Chondrocyte (in vitro differentiated cells): Measurements from ENCODE around the gene TMEM154. TPM values are rescaled to one million over a fixed set of nuclear protein-coding genes. Genes with fewer than 3 reads are reported as not detected.

Source experiments
- DNase-seq: peaks from one replicate; pipeline ENCODE4 v3.0.0; 2021; ENCODE audit warnings: mixed read lengths, low spot score
- H3K27ac Mint-ChIP-seq: one replicate; pipeline ENCODE4 v1.8.0; 2021; ENCODE audit warnings: mild to moderate bottlenecking, moderate library complexity, mixed read lengths; ENCODE audit not compliant: unreplicated experiment
- H3K27me3 Mint-ChIP-seq: 2 replicates; pipeline ENCODE4 v1.8.0; 2021; ENCODE audit warnings: low read depth, mixed read lengths
- H3K36me3 Mint-ChIP-seq: 2 replicates; pipeline ENCODE4 v1.8.0; 2021; ENCODE audit warnings: low read depth, mixed read lengths
- H3K4me1 Mint-ChIP-seq: 2 replicates; pipeline ENCODE4 v1.8.0; 2021; ENCODE audit warnings: low read depth, mild to moderate bottlenecking, mixed read lengths
- H3K4me3 Mint-ChIP-seq: one replicate; pipeline ENCODE4 v1.8.0; 2021; ENCODE audit warnings: mild to moderate bottlenecking, moderate library complexity, mixed read lengths; ENCODE audit not compliant: unreplicated experiment
- H3K9me3 Mint-ChIP-seq: 2 replicates; pipeline ENCODE4 v1.8.0; 2021; ENCODE audit warnings: low read depth, mixed read lengths
- CTCF ChIP-seq: fragments of 200-600 bp; sonication (generic); IDR thresholded peaks from 2 replicates; pipeline ENCODE4 v1.5.0; 2021; ENCODE audit warnings: antibody characterized with exemption, mild to moderate bottlenecking, moderate library complexity
- total RNA-seq: library from RNA; stranded (reverse); gene quantifications from 3 replicates; pipeline ENCODE4 v1.2.1, GENCODE V29; 2021

Gene TMEM154
- total RNA-seq, 1 donor from 2014 or later, result 2.2 TPM

- Mint-ChIP-seq H3K9me3 (peaks cover 9% of the 10 kb centered on the region), H3K4me1 (no peaks in the 10 kb centered on the region), H3K4me3 (no peak overlapping the region), H3K36me3 (peaks cover 5% of the 10 kb centered on the region), H3K27me3 (peaks cover 11% of the 10 kb centered on the region), H3K27ac (no peak overlapping the region)
- no peak for TF ChIP-seq CTCF
- DNase-seq, result no peak
Observed at GRCh38 chr4:152709675-152710438, 30.1 kb upstream of the TMEM154 start.

DNA sequence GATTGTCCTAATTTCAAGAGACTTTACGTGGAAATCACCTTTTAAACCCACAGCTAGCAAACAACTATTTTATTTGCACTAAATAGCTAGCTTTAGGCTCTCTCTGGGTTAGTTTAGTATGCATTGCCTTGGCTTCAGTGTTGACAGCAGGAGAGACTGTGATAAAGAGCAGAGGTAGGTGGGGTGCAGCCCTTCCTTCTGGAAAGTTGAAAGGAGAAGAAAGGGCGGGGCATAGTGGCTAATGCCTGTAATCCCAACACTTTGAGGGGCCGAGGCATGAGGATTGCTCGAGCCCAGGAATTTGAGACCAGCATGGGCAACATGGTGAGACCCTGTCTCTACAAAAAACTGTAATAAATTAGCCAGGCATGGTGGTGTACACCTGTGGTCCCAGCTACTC lies 29.0 kb upstream of the TMEM154 start:
- Mint-ChIP-seq H3K27ac (no peak overlapping the region), H3K9me3 (peaks cover 12% of the 10 kb centered on the region), H3K4me3 (no peak overlapping the region), H3K36me3 (peaks cover 8% of the 10 kb centered on the region), H3K4me1 (no peaks in the 10 kb centered on the region), H3K27me3 (peaks cover 11% of the 10 kb centered on the region)
- no peak for TF ChIP-seq CTCF
- no peak for DNase-seq

DNA sequence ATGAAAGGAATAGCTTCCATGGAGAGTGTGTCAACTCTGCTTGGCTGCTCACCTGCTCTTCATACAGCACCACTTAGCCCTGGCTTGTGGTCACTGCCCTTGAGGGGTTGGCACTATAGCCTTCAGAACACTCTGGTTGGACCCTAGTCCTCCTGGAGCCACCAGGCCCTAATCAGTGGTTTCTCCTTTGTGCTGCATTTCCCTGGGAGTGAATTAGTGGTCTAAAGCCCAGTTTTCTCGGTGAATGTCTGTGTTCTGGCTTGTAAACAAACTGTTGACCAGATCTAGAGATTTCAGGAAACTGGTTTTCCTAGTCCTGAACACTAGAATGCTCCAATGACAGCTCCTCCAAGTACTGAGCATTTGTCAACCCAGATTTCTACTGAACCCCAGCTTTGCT lies 28.6 kb upstream of the TMEM154 start:
- Mint-ChIP-seq H3K4me3 (no peak overlapping the region), H3K27me3 (peaks cover 11% of the 10 kb centered on the region), H3K36me3 (peaks cover 8% of the 10 kb centered on the region), H3K9me3 (peaks cover 14% of the 10 kb centered on the region), H3K27ac (no peak overlapping the region), H3K4me1 (no peaks in the 10 kb centered on the region)
- no peak for DNase-seq
- TF ChIP-seq CTCF, result no peak

DNA sequence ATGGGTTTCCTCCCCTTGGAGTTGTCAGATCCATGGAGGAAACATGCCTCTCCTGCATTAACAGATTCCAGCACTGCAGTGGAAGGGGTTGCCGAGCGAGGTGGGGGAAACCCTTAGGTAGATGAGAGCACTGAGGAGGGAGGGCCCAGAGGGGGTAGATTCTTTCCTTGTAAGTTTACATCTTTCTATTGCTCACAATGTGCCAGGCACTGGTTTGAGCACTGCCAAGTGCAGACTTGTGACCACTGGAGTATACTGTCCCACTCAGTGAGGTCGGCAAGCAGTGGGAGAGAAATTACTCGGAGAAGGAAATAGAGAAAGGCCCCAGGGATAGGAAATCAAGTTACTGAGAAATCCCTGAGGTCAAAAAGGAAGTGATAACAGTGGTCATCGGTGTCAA lies 27.8 kb upstream of the TMEM154 start:
- H3K4me1 Mint-ChIP-seq, result no peaks in the 10 kb centered on the region
- peaks cover 18% of the 10 kb centered on the region for H3K9me3 Mint-ChIP-seq
- no peak for TF ChIP-seq CTCF
- DNase-seq, result no peak
- H3K27me3 Mint-ChIP-seq, result peaks cover 6% of the 10 kb centered on the region
- H3K4me3 Mint-ChIP-seq, result no peak overlapping the region
- H3K36me3 Mint-ChIP-seq, result peaks cover 10% of the 10 kb centered on the region
- no peak overlapping the region for H3K27ac Mint-ChIP-seq

DNA sequence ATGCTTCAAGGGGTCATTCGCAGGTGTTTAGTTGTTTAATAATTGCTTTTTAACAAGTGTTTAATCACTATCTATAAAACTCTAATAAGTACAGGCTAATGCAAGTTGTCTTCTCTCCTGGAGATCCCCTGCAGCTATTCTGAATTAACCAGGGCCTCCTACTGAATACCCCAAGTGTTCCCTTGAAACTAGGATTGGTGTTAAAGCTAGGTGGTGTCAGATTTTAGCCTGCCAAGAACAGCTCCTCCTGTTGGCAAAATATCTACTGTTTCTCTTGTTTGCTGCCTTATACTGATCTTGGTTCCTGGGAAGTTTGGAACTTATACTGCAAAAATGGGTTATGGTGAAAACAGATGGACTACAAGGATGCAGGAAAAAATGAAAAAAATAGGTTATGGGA lies 26.1 kb upstream of the TMEM154 start:
- TF ChIP-seq CTCF, result no peak
- Mint-ChIP-seq H3K27ac (no peak overlapping the region), H3K4me1 (no peaks in the 10 kb centered on the region), H3K9me3 (peaks cover 18% of the 10 kb centered on the region), H3K27me3 (peaks cover 10% of the 10 kb centered on the region), H3K4me3 (no peak overlapping the region), H3K36me3 (peaks cover 10% of the 10 kb centered on the region)
- no peak for DNase-seq
